Measurements from ENCODE around the gene CEP131.

Gene CEP131

GRCh38 chr17:81167638-81168037, 55.1 kb downstream of the CEP131 start:
- H3K4me3 ChIP-seq (ENCODE audit: low read length) = no peak overlapping the region
- no peak for DNase-seq (ENCODE audit: low read depth)
- TF ChIP-seq CTCF (IDR thresholded peaks at IDR 0.05; ENCODE audit: insufficient read depth, low read depth, low read length, missing control alignments) = no peak

- H3K4me3 ChIP-seq (ENCODE audit: low read length) = no peak overlapping the region
- no peak for TF ChIP-seq CTCF (IDR thresholded peaks at IDR 0.05; ENCODE audit: insufficient read depth, low read depth, low read length, missing control alignments)
- no peak for DNase-seq (ENCODE audit: low read depth)
Observed at GRCh38 chr17:81167194-81167524, 55.6 kb downstream of the CEP131 start.

GRCh38 chr17:81166033-81166492, 56.7 kb downstream of the CEP131 start, which contains the start of gene AATK:
Gene AATK (minus strand): TSS chr17:81166221. CDS start chr17:81165992, 229 bp downstream.
- no peak for DNase-seq (ENCODE audit: low read depth)
- TF ChIP-seq CTCF (IDR thresholded peaks at IDR 0.05; ENCODE audit: insufficient read depth, low read depth, low read length, missing control alignments) = no peak
- no peak within 1 kb of the TSS for H3K4me3 ChIP-seq (ENCODE audit: low read length)

DNA sequence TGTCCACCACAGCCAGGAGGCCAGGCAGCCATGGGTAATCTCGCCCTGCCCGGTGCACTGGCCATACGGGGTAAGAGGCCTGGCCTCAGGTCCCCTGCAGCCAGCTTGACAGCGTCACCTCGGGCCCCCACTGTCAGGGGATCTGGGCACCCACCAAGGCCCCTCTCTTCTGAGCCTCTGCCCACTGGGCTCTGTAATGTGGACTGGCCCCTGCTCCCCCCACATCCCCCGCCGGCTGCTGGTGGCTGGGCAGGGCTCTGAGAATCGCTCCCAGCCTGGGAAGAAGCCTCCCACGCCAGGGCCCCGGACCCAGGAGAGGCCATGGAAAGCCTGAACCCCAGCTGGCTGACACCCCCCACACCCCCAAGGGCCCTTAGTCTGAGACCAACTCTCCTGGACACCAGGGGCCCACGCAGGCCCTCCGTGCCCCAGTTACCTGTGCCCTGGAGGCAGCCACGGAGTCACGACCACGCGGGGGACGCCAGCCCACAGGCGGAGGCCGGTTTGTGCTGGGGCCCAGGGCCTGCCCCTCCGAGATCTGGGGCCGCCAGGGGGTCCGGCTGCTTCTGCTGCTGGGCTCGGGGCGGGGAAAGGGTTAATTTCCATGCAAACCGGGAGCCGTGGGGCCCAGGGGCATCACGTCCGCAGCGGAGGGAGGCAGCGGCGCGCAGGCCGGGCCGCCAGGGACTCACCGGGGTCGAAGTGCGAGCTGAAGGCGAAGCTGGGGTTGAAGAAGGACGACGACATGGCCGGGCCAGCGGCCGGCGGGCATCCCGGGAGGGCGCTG, 57.3 kb downstream of the CEP131 start, which contains the start of gene PVALEF:
TSS of gene PVALEF (plus strand) at position 262 of the 787 bp plus-strand sequence. CDS start 15,720 bp downstream, outside the sequence.
- no peak for TF ChIP-seq CTCF (IDR thresholded peaks at IDR 0.05; ENCODE audit: insufficient read depth, low read depth, low read length, missing control alignments)
- no peak within 1 kb of the TSS for H3K4me3 ChIP-seq (ENCODE audit: low read length)
- DNase-seq (ENCODE audit: low read depth) = no peak

- no peak for DNase-seq (ENCODE audit: low read depth)
- no peak overlapping the region for H3K4me3 ChIP-seq (ENCODE audit: low read length)
- TF ChIP-seq CTCF (IDR thresholded peaks at IDR 0.05; ENCODE audit: insufficient read depth, low read depth, low read length, missing control alignments) = no peak
Observed at GRCh38 chr17:81164371-81165245, 58.2 kb downstream of the CEP131 start.

DNA sequence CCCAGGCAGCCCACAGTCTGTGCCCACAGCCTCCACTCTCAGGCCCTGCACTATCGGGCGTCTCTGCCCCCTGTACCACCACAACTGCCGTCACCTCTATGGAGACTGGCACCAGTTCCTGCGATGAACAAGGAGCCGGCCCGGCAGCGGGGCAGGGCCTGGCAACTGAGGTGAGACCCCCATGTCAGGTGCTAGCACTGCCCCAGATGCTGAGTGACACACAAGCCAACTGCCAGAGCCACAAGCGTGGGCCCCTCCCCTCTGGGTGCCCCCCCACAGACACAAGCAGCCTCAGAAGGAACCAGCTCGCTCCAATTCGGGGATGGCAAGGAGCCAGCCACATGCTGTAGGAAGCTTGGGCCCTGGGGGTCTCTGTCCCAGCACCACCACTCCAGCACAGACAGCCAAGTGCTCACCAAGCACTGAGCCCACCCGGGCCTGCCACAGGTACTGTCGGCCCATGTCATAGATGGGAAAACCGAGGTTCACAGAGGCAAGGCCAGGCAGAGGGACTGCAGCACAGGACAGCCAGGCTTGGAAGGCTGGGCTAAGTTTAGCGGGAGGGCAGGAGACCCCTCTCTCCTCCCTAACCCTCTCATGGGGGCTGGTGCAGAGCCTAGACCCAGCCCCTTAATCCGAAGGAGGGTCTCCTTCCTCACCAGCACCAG, 58.9 kb downstream of the CEP131 start:
- no peak overlapping the region for H3K4me3 ChIP-seq (ENCODE audit: low read length)
- TF ChIP-seq CTCF (IDR thresholded peaks at IDR 0.05; ENCODE audit: insufficient read depth, low read depth, low read length, missing control alignments) = no peak
- no peak for DNase-seq (ENCODE audit: low read depth)

Data from epithelial cell of esophagus (primary cell).